ENCODE measurements around the gene CLUH. TPM values are rescaled to one million over a fixed set of nuclear protein-coding genes. Genes with fewer than 3 reads are reported as not detected.
"Not testable (repeated sequence)": the region's sequence is repeated elsewhere in the genome, so short reads cannot be mapped to it uniquely, and the experiment has no call there.

CLUH gene
- total RNA-seq, 4 donors from 2014 or later: 42.6 to 87.6 (median 52.9) TPM

GRCh38 chr17:2700030-2700490 lies 11.5 kb downstream of the CLUH start:
- H3K4me1 ChIP-seq: peaks cover 0 to 17% (median 0%) of the 10 kb centered on the region in 3 donors
- TF ChIP-seq POLR2AphosphoS5 (IDR thresholded peaks at IDR 0.05): no peak
- no peak for TF ChIP-seq POLR2A (IDR thresholded peaks at IDR 0.05)
- TF ChIP-seq EP300 (IDR thresholded peaks at IDR 0.05): no peak
- TF ChIP-seq, protein P1, sequence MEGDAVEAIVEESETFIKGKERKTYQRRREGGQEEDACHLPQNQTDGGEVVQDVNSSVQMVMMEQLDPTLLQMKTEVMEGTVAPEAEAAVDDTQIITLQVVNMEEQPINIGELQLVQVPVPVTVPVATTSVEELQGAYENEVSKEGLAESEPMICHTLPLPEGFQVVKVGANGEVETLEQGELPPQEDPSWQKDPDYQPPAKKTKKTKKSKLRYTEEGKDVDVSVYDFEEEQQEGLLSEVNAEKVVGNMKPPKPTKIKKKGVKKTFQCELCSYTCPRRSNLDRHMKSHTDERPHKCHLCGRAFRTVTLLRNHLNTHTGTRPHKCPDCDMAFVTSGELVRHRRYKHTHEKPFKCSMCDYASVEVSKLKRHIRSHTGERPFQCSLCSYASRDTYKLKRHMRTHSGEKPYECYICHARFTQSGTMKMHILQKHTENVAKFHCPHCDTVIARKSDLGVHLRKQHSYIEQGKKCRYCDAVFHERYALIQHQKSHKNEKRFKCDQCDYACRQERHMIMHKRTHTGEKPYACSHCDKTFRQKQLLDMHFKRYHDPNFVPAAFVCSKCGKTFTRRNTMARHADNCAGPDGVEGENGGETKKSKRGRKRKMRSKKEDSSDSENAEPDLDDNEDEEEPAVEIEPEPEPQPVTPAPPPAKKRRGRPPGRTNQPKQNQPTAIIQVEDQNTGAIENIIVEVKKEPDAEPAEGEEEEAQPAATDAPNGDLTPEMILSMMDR (IDR thresholded peaks at IDR 0.05): no peak
- ATAC-seq: no peak
- H3K27me3 ChIP-seq: no peaks in the 10 kb centered on the region
- peaks cover 0 to 94% of the 10 kb centered on the region in 2 donors for H3K36me3 ChIP-seq
- WGBS, 2 donors (ENCODE audit: low coverage in 1 of 2): 90% methylated on average over 2 of the region's 20 CpGs; no CpG with 5 or more reads in 1 of the 2 donors
- H3K27ac ChIP-seq: no peak overlapping the region
- H3K9me3 ChIP-seq: no peaks in the 10 kb centered on the region
- H3K4me3 ChIP-seq: no peak overlapping the region

- Histone ChIP-seq H3K36me3 (peaks cover 0 to 100% of the 10 kb centered on the region in 2 donors), H3K4me1 (peaks cover 0 to 11% (median 0%) of the 10 kb centered on the region in 3 donors)
- not testable (repeated sequence) for ATAC-seq, H3K9me3 ChIP-seq, H3K27me3 ChIP-seq, H3K4me3 ChIP-seq, H3K27ac ChIP-seq
- 77 to 92% methylated on average over 12 to 16 of the region's 18 CpGs for WGBS, 2 donors (ENCODE audit: low coverage in 1 of 2)
Observed at GRCh38 chr17:2699216-2699805, 12.3 kb downstream of the CLUH start.

GRCh38 chr17:2697611-2698162 lies 13.9 kb downstream of the CLUH start:
- H3K27me3 ChIP-seq: no peaks in the 10 kb centered on the region

DNA sequence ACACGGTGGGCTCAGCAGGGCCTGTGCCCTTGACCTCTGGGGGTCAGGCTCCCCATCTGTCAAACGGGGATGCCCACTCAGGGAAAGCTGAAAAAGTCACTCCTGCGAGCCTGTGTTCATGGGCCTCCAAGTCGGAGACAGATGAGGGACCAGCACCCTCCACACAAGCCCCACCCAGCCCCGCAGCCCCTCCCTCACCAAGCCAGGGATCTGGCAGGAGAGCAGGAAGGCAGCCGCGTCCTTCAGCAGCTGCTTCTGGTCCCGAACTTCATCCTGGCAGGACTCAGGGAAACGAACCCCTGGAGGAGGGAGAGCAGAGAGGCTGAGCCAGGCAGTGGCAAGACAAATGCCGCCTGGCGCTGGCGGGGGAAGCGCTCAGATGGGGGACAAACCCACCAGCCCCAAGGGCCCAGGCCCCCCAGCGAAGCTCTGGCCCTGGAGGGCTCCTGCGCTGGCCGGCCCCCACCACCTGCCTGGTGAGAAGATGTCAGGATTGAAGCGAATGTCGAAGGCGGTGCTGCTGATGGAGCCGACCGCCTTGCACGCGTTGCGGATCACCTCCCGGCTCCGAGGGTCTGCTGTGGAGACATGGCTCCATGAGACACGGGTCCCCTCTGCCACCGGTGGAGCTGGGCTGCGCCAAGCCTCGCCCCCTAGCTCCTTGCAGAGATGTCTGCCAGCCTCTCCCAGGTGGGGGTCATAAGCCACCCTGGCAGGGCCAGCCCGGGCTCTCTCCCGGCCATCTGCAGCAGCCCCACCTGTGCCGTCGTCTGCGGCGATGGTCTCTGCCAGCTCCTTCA lies 15.4 kb downstream of the CLUH start:
- 95% methylated on average over 7 of the region's 36 CpGs; no CpG with 5 or more reads in 1 of the 2 donors for WGBS, 2 donors (ENCODE audit: low coverage in 1 of 2)
- H3K27ac ChIP-seq: no peak overlapping the region
- no peak overlapping the region for H3K4me3 ChIP-seq
- TF ChIP-seq, protein P1 (IDR thresholded peaks at IDR 0.05): no peak
- no peak for TF ChIP-seq POLR2A (IDR thresholded peaks at IDR 0.05)
- no peak for TF ChIP-seq EP300 (IDR thresholded peaks at IDR 0.05)
- no peaks in the 10 kb centered on the region for H3K9me3 ChIP-seq
- H3K27me3 ChIP-seq: no peaks in the 10 kb centered on the region
- no peak for ATAC-seq
- no peaks in the 10 kb centered on the region for H3K4me1 ChIP-seq
- H3K36me3 ChIP-seq: peaks cover 0 to 100% of the 10 kb centered on the region in 2 donors

More at GRCh38 chr17:2697611-2698162, 13.9 kb downstream of the CLUH start:
- Histone ChIP-seq H3K4me3 (no peak overlapping the region), H3K9me3 (no peaks in the 10 kb centered on the region), H3K36me3 (peaks cover 0 to 100% of the 10 kb centered on the region in 2 donors), H3K27ac (no peak overlapping the region), H3K4me1 (peaks cover 0 to 11% (median 0%) of the 10 kb centered on the region in 3 donors)
- ATAC-seq: no peak
- TF ChIP-seq EP300 (IDR thresholded peaks at IDR 0.05) (no peak), POLR2A (IDR thresholded peaks at IDR 0.05) (no peak), POLR2AphosphoS5 (IDR thresholded peaks at IDR 0.05) (no peak)
- TF ChIP-seq, protein P1 (IDR thresholded peaks at IDR 0.05): no peak
- WGBS, 2 donors (ENCODE audit: low coverage in 1 of 2): 100% methylated on average over 1 of the region's 40 CpGs; no CpG with 5 or more reads in 1 of the 2 donors

DNA sequence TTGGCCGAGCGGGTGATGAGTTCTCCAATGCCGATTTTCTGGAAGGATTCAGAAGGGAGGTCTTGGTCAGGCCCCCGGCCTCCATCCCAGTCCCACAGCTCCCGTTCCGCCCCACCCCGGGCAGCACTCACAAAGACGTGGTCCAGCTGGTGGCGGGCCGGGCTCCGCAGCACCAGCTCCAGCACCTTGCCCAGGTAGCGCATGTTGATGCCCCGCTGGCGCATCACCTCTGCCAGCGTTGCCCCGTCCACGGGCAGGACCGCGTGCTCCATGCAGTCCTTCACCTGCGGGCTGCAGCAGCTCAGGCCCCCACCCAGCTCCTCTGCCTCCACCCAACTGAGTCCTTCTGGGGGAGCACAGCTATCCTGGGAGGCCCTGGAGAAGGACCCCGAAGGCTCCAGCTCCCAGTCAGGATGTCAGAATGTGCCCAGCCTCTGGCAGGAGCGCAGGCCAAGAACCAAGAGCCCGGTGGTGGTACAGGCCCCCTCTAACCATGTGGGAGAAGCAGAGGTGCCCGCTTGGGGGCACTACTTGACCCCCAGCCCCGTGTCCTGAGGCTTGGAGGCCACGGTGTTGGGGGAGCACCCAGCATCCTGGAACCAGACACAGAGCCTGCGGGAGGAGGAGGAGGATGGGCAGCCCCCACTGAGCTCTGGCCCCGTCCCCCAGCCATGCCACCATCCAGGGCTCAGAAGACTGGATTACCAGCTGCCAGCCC lies 16.2 kb downstream of the CLUH start:
- no peak overlapping the region for H3K27ac ChIP-seq
- H3K4me1 ChIP-seq: peaks cover 0 to 1% (median 0%) of the 10 kb centered on the region in 3 donors
- ATAC-seq: no peak
- H3K27me3 ChIP-seq: no peaks in the 10 kb centered on the region
- TF ChIP-seq EP300 (IDR thresholded peaks at IDR 0.05) (no peak), POLR2AphosphoS5 (IDR thresholded peaks at IDR 0.05) (no peak), POLR2A (IDR thresholded peaks at IDR 0.05) (no peak)
- TF ChIP-seq, protein P1 (IDR thresholded peaks at IDR 0.05): no peak
- peaks cover 0 to 100% of the 10 kb centered on the region in 2 donors for H3K36me3 ChIP-seq
- H3K4me3 ChIP-seq: no peak overlapping the region
- no peaks in the 10 kb centered on the region for H3K9me3 ChIP-seq
- 87% methylated on average over 3 of the region's 28 CpGs; no CpG with 5 or more reads in 1 of the 2 donors for WGBS, 2 donors (ENCODE audit: low coverage in 1 of 2)

All from gastroesophageal sphincter (tissue), 4 donors.